Activated naive CD4-positive, alpha-beta T cell (primary cell): ENCODE data around the gene ATG9B.
A peak's percentile ranks its signal among the peaks of the same experiment; 100 is the strongest.
"Not testable (repeated sequence)": the region's sequence is repeated elsewhere in the genome, so short reads cannot be mapped to it uniquely, and the experiment has no call there.

Source experiments
- DNase-seq, 4 experiments: peaks; one replicate each; lab custom pipeline; 2025; lab: John Stamatoyannopoulos, UW

Gene ATG9B

DNA sequence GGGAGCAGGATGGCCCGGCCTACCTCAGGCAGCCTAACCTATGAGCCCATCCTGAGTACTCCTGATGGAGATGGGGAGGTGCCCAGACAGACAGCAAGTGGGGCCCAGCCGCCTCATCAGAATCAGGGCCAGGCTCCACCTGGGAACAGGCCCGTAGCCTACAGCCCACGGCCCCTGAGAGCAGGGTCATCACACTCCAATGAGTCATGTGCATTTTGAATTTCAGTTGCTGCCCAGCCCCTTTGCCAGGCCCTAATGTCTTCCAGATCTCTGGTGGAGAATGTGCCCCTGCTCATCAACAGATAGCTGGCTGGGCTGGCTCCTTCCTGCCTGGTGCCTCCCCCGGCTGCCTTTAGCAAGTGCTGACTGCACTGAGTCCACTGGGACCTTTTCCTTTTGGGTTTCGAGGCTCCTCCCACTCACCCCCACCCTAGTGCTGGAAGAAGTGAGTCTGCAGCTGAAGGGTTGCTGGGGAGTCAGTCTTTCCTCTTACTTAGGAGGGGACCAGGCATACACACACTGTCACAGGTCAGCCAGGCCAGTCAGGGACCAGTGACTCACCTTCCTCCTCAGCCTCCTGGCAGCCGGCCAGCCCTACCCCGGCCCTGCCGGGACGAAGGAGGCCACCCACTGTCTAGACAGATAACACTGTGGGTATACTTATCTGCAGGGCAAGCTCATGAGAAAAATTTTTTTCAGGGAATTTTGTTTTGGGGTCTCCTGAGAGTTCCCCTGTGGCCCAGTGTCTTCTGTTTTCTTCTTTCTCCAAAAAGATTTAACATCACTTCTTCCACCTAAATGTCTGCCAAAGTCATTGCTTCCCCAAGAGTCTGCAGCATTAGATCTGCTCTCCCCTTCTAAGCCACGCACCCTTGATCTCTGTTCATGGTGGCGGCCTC, 14.9 kb upstream of the ATG9B start:
- DNase-seq = peak in 2 of 4 experiments; percentile 11 to 17

GRCh38 chr7:151035902-151036301, 11.6 kb upstream of the ATG9B start:
- DNase-seq = no peak

DNA sequence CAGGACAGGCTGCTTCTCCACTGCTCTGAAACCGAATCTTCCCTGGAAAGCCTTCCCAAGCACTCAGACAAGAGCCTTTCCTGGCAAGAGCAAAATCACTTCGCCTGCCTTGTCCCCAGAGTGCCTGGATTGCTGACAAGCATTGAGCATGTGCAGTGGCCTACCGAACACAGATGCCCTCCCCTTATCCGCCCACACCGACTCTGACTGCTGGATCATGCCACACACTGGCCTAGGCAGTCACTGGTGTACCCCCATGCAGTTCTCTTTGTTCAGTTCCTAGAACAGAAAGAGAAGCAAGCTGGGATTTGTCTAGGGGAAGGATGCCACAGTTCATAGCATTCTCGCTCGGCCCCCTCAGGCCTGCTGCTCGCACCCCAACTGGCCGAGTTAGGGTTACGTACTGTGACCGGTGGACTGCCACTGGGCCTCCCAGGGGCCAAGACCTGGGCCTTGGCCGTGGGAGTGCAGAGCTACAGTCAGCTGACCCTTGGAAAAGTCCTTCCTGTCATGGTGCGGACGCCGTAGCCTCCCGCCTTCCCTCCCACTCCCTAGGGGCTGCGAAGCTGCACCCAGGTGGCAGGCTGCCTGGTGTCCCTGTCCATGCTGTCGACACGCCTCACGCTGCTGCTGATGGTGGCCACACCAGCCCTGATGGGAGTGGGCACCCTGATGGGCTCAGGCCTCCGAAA, 10.9 kb upstream of the ATG9B start:
- no peak for DNase-seq

DNA sequence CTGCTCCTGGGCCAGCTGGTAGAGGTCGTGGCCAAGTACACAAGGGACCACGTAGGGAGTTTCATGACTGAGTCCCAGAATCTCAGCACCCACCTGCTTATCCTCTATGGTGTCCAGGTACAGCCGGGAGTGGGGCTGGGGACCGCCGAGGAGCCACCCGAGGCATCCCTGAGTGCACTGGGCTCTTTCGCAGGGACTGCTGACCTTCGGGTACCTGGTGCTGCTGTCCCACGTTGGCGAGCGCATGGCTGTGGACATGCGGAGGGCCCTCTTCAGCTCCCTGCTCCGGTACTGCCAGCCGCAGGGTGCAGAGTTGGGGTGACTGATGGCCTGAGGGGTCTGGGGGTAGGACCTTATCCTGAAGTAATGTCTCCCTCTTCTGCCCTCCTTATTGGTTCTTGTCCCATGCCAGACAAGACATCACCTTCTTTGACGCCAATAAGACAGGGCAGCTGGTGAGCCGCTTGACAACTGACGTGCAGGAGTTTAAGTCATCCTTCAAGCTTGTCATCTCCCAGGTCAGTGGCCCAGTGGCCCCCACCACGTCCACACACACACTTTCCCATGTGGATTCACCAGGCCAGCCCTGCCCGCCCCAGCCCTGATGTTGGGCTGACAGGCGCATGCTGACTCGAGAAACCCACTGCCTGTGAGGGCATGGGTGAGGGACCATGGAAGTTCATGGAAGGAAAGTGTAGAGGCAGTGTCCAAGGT, 10.2 kb upstream of the ATG9B start:
- DNase-seq = no peak

- no peak for DNase-seq
Measured at GRCh38 chr7:151033864-151034249, 9.6 kb upstream of the ATG9B start.

GRCh38 chr7:151032936-151033863, 8.9 kb upstream of the ATG9B start:
- no peak for DNase-seq

DNA sequence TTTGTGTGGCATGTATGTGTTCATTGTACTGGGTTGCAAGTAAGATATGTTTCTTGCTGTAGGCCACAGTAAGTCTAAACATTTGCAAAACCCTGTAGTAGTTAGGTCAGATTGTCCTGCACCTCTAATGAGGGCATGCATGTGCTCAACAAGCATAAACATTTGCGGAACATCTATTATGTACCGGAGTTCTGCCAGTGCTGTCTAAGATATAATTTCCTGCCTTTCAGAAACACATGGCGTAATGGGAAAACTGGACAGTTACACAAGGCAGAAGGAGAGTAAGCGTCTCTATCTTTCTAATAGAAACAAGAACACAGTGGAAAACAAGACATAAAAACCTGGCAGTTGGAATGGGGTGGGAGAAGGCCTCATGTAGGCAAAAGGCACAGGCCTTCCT, 6.7 kb upstream of the ATG9B start:
- DNase-seq = no peak

DNA sequence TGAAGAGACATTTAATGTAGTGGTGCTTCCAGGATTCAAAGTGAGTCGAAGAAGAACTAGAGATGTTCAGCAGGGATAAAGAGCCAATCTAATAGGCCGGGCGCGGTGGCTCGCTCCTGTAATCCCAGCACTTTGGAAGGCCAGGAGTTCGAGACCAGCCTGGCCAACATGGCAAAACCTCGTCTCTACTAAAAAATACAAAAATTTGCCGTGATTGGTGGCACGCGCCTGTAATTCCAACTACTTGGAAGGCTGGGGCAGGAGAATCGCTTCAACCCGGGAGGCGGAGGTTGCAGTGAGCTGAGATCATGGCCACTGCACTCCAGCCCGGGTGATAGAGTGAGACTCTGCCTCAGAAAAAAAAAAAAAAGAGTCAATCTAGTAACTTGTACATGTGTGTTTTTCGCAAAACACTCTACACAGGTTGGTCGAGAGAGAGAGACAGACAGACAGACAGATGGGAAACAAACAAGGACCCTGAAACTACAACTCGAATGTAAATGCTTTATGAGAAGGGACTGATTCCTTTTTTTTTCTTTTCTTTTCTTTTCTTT, 4.7 kb upstream of the ATG9B start:
- no peak for DNase-seq

- DNase-seq = peak; percentile 88 to 95 (median 92)
Measured at GRCh38 chr7:151028131-151028947, 4.0 kb upstream of the ATG9B start, which contains the start of gene ABCB8. Gene ABCB8 (plus strand): TSS chr7:151028450. CDS start chr7:151028516, 66 bp downstream.

- not testable (repeated sequence) for DNase-seq
Measured at GRCh38 chr7:151027728-151028130, 3.4 kb upstream of the ATG9B start.

DNA sequence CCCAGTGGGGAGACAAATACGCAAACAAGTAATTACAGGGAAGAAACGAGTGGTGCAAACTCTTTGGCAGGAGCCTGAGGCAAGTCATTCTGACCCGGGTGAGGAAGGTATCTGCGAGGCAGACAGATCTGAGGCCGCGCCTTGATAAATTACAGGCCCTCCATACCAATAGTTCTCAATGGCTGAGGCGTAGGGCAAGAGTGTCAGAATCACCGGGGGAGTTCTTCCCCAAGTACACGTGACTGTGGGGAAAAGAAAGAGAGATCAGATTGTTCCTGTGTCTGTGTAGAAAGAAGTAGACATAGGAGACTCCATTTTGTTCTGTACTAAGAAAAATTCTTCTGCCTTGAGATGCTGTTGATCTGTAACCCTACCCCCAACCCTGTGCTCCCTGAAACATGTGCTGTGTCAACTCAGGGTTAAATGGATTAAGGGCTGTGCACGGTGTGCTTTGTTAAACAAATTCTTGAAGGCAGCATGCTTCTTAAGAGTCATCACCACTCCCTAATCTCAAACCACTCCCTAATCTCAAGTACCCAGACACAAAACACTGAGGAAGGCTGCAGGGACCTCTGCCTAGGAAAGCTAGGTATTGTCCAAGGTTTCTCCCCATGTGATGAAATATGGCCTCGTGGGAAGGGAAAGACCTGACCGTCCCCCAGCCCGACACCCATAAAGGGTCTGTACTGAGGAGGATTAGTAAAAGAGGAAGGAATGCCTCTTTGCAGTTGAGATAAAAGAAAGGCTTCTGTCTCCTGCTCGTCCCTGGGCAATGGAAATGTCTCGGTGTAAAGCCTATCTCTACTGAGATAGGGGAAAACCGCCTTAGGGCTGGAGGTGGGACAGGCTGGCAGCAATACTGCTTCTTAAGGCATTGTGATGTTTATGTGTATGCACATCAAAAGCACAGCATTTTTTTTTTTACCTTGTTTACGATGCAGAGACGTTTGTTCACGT, 2.8 kb upstream of the ATG9B start:
- DNase-seq = not testable (repeated sequence)

- DNase-seq = no peak
Measured at GRCh38 chr7:151025924-151026671, 1.8 kb upstream of the ATG9B start.

GRCh38 chr7:151023232-151023631, 1.1 kb downstream of the ATG9B start:
- DNase-seq = no peak

DNA sequence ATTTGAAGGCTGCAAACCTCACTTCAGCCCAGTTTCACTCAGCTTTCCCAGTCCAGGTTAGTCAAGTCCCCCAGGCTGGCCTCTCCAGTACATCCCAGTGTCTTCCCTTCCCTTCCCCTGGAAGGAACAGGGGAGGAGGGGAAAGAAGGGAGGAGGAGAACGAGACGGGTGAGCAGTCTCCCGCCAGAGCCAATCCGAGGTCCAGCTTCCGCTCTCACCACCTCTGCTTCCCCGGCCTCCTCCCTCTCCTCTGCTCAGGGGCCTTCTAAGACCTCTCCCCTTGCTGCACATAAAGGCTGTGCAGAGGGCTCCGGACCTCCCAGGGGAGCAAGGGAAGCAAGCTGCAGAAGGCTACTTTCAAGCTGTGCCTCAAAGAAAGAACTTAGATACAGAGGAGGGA, 4.1 kb downstream of the ATG9B start:
- DNase-seq = no peak

DNA sequence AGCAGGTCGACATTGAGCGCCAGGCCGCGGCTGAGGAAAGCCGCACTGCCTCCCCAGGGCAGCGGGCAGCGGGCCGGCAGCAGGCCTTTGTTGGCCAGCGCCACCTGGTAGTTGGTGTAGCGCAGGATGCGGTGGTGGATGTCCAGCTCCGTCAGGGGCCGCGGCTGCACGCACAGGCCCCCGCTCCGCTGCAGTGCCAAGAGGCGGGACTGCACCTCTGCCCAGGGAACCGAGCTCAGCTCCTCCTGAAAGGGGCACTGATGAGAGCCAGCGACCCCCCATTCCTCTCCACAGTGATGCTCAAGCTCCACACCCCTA, 5.2 kb downstream of the ATG9B start:
- no peak for DNase-seq

DNA sequence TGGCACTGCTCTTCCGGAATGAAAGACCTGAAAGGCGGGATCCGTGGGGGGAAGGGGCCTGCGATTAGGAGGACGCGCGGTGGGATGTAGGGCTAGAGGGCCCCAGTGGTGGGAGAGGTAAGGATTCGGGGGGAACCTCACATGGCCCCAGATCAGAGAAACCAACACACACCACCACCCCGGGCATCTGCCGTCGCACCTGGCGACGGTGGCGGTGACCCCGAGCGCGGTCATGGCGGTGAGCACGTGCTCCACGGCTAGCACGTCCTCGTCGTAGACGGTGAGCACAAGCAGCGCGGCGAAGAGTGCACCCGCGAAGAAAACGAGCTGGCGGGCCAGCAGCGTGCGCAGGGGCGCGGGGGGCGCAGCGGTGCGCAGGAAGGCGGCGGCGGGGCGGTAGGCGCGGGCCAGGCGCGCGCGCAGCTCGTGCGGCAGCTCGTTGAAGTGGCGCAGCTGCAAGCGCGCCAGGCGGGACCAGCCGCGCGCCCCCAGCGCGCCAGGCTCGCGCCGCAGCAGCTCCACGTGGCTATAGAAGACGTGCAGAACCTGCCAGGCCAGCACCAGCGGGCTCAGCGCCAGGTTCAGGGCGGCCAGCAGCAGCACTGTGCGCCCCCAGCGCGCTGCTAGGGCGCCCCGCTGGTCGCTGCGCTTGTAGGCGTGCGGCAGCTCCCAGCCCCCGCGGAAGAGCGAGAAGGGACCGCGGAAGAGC, 5.7 kb downstream of the ATG9B start:
- peak in 1 of 4 experiments; percentile 50 for DNase-seq

DNA sequence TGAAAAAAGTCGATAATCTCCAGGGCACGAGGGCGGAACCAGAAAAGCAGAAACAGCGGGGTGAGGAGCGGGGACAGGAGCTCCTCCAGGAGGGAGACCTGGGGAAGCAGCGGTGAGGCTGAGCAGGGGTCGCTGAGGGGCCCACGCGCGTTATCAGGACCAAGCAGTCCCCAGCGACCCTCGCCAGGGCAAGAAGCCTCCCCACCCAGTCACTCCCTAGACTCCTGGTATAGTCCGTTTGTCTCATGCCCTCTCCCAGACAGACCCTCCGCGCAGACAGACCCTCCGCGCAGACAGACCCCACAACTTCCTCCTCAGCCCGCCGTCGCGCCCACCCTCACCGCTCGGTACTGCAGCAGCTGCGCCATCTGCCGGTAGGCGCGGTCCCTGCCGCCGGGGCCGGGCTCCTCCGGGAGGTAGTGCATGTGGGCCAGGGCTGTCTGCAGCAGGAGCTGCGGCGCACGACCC, 6.3 kb downstream of the ATG9B start:
- peak; percentile 50 to 78 (median 68) for DNase-seq
